Renal pelvis (tissue), 12 donors: Measurements from ENCODE around the gene TBC1D3L. TPM values are rescaled to one million over a fixed set of nuclear protein-coding genes. Genes with fewer than 3 reads are reported as not detected.
"Not testable (repeated sequence)": the region's sequence is repeated elsewhere in the genome, so short reads cannot be mapped to it uniquely, and the experiment has no call there.

ENCODE experiments used
- DNase-seq: peaks from one replicate; pipeline ENCODE4 v3.0.0-alpha.2; 2013
- long read RNA-seq, 16 experiments: transcript quantifications; one replicate each; lab custom pipeline, GENCODE V29; 2026
- polyA plus RNA-seq, 3 donors: library from polyadenylated mRNA; unstranded; fragments of 120-200 nt; gene quantifications; one replicate each; pipeline ENCODE4 v1.2.1, GENCODE V29; 2013; ENCODE audit not compliant: insufficient read length in 3 of 3

TBC1D3L gene
- polyA plus RNA-seq = 10 to 100 TPM; 21.2 to 38.8 (median 22.4) TPM
- long read RNA-seq, donor 1 = 0 reads
- long read RNA-seq, donor 2 = 0 reads
- long read RNA-seq, donor 3 = 0 reads
- long read RNA-seq, donor 4 = 0 reads
- long read RNA-seq, donor 5 = 0 reads
- long read RNA-seq, donor 6, partial matches to known transcripts = 6 of 6 reads
- long read RNA-seq, donor 6, other reads (novel, unspliced or antisense) = 0 of 6 reads
- long read RNA-seq, donor 7 = 0 reads
- long read RNA-seq, donor 8 = 0 reads
- long read RNA-seq, donor 9, partial matches to known transcripts = 0 of 1 reads
- long read RNA-seq, donor 9, other reads (novel, unspliced or antisense) = 0 of 1 reads
- long read RNA-seq, donor 10 = 0 reads
- long read RNA-seq, donor 11, partial matches to known transcripts = 0 of 1 reads
- long read RNA-seq, donor 11, other reads (novel, unspliced or antisense) = 0 of 1 reads
- long read RNA-seq, donor 12, partial matches to known transcripts = 6 of 6 reads
- long read RNA-seq, donor 12, other reads (novel, unspliced or antisense) = 0 of 6 reads
- long read RNA-seq, donor 13 = 0 reads
- long read RNA-seq, donor 14 = 0 reads
- long read RNA-seq, donor 15 = 0 reads
- long read RNA-seq, donor 16 = 0 reads

DNA sequence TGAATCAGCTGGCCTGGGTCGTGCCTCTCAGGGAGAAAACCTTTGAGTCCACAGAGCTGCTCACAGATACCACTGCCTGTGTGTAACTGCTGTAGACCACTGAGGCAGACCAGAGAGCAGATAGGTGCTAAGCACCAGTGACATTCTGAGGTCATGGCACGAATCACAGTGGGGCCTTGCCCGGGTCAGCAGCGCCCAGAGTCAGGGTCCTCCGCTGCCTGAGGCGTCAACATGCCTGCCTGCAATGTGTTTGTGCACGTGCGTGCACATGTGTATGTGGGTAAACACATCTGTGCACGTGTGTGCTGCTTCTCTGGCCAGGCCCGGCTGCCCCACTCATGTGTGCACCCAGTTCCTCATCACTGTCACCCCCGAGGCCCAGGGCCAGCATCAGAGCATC is at the start of gene TBC1D3L:
Gene TBC1D3L, minus strand, starts transcription at position 101 of the 400 bp plus-strand sequence. CDS start 1,540 bp downstream, outside the sequence.
- not testable (repeated sequence) for DNase-seq

DNA sequence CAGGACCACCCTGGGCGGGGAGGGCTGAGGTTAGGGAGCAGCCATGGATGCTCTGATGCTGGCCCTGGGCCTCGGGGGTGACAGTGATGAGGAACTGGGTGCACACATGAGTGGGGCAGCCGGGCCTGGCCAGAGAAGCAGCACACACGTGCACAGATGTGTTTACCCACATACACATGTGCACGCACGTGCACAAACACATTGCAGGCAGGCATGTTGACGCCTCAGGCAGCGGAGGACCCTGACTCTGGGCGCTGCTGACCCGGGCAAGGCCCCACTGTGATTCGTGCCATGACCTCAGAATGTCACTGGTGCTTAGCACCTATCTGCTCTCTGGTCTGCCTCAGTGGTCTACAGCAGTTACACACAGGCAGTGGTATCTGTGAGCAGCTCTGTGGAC is 14.8 kb upstream of the TBC1D3L start, which contains the start of gene TBC1D3D:
Gene TBC1D3D, plus strand, starts transcription at position 301 of the 400 bp plus-strand sequence. CDS start 1,585 bp downstream, outside the sequence.
- DNase-seq = not testable (repeated sequence)

Other genes with a start within 250 kb of the TBC1D3L start
- 100 to 1,000 TPM; 128 to 140 (median 136) TPM for gene HNF1B, start 244.0 kb downstream of the TBC1D3L start, polyA plus RNA-seq
- gene TBC1D3K, start 64.6 kb downstream of the TBC1D3L start, polyA plus RNA-seq = not detected
- 1 to 10 TPM in 1 of 3 donors, under 1 TPM in 2; 0.39 to 4.3 (median 0.77) TPM for gene TBC1D3D, start 14.9 kb upstream of the TBC1D3L start, polyA plus RNA-seq
- not detected for gene TBC1D3C, start 79.6 kb upstream of the TBC1D3L start, polyA plus RNA-seq
- gene TBC1D3E, start 138.9 kb upstream of the TBC1D3L start, polyA plus RNA-seq = not detected
- not detected for gene TBC1D3, start 203.5 kb upstream of the TBC1D3L start, polyA plus RNA-seq